Ovary (tissue), 3 donors: ENCODE results near the gene CCDC138.

ENCODE experiments used
- EP300 ChIP-seq: sonication (generic); formaldehyde crosslinking; IDR thresholded peaks from one replicate; pipeline ENCODE4 v1.6.1; 2017; ENCODE audit warnings: antibody characterized with exemption
- POLR2A ChIP-seq: fragments of 450-650 bp; IDR thresholded peaks from one replicate; pipeline ENCODE4 v1.6.1; 2017; ENCODE audit warnings: antibody characterized with exemption, mild to moderate bottlenecking, moderate library complexity
- TF ChIP-seq, protein P1 (sequence below), 3 donors: fragments of 450-650 bp in 2 of 3; fragments of 200-600 bp in 1 of 3; IDR thresholded peaks; one replicate each; pipeline versions ENCODE4 v1.5.1 to v1.8.0; 2016 to 2022; ENCODE audit warnings: antibody characterized with exemption in 3 of 3, mild to moderate bottlenecking in 1 of 3
- donor health status: DM: no; HTN: no; CAD: no.

DNA sequence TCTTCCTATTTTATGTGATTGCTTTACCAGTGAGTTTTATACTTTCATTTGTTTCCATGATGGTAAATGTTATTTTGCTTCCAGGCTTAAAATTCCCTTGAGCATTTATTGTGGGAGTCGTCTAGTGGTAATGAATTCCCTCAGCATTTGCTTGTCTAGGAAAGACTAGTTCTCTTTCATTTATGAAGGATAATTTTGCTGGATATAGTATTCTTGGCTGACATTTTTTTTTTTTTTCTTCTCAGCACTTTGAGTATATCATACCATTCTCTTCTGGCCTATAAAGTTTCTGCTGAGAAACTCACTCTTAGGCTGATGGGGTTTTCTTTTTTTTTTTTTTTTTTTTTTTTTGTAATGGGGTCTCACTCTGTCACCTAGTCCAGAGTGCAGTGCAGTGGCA lies 103.3 kb downstream of the CCDC138 start:
- TF ChIP-seq EP300 = no peak
- TF ChIP-seq, protein P1, sequence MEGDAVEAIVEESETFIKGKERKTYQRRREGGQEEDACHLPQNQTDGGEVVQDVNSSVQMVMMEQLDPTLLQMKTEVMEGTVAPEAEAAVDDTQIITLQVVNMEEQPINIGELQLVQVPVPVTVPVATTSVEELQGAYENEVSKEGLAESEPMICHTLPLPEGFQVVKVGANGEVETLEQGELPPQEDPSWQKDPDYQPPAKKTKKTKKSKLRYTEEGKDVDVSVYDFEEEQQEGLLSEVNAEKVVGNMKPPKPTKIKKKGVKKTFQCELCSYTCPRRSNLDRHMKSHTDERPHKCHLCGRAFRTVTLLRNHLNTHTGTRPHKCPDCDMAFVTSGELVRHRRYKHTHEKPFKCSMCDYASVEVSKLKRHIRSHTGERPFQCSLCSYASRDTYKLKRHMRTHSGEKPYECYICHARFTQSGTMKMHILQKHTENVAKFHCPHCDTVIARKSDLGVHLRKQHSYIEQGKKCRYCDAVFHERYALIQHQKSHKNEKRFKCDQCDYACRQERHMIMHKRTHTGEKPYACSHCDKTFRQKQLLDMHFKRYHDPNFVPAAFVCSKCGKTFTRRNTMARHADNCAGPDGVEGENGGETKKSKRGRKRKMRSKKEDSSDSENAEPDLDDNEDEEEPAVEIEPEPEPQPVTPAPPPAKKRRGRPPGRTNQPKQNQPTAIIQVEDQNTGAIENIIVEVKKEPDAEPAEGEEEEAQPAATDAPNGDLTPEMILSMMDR (IDR thresholded peaks at IDR 0.05) = no peak
- TF ChIP-seq POLR2A = no peak
